Common myeloid progenitor, CD34-positive (primary cell): ENCODE measurements around the gene NUBPL.

Experiments
- CTCF ChIA-PET: fragments of 350-600 bp; sonication (Branson Sonifier 250); formaldehyde crosslinking; loops from one replicate; lab custom pipeline; 2021; ENCODE audit warnings: antibody characterized with exemption; lab: Charles Lee
- POLR2A ChIA-PET: fragments of 350-600 bp; sonication (Branson Sonifier 250); formaldehyde crosslinking; loops from one replicate; lab custom pipeline; 2021; ENCODE audit warnings: antibody characterized with exemption; lab: Charles Lee
- DNase-seq, 3 donors: peaks; one replicate each; pipeline versions ENCODE4 v3.0.0 to v3.0.0-alpha.2; 2013
- H3K27ac ChIP-seq, 2 experiments: 1 replicate in 1 of 2; 2 replicates in 1 of 2; pipeline ENCODE4 v1.7.0; 2013; ENCODE audit warnings: inconsistent platforms in 2 of 2, low read length in 2 of 2, mild to moderate bottlenecking in 2 of 2, low read depth in 1 of 2, moderate library complexity in 1 of 2; ENCODE audit not compliant: severe bottlenecking in 2 of 2, insufficient read depth in 1 of 2, poor library complexity in 1 of 2
- H3K27me3 ChIP-seq, 5 experiments: replicated peaks in 2 of 5; 1 replicate in 3 of 5; 2 replicates in 2 of 5; pipeline versions ENCODE4 v1.6.1 to v1.7.0; 2013; ENCODE audit warnings: low read length in 4 of 5, mild to moderate bottlenecking in 2 of 5, moderate library complexity in 2 of 5, inconsistent platforms in 1 of 5; ENCODE audit not compliant: insufficient read depth in 5 of 5, control insufficient read depth in 4 of 5
- H3K36me3 ChIP-seq, 4 experiments: 1 replicate in 2 of 4; 2 replicates in 2 of 4; pipeline versions ENCODE4 v1.6.1 to v1.7.0; 2013; ENCODE audit warnings: low read length in 3 of 4, control low read depth in 1 of 4, mild to moderate bottlenecking in 1 of 4; ENCODE audit not compliant: control insufficient read depth in 4 of 4, insufficient read depth in 4 of 4
- H3K4me1 ChIP-seq, 4 experiments: 1 replicate in 3 of 4; 2 replicates in 1 of 4; pipeline versions ENCODE4 v1.6.1 to v1.7.1; 2013; ENCODE audit warnings: low read length in 3 of 4, mild to moderate bottlenecking in 3 of 4, control low read depth in 1 of 4, inconsistent platforms in 1 of 4, moderate library complexity in 1 of 4; ENCODE audit not compliant: control insufficient read depth in 4 of 4, insufficient read depth in 4 of 4; ENCODE audit errors: control extremely low read depth in 1 of 4
- H3K4me3 ChIP-seq, 7 experiments: 1 replicate in 4 of 7; 2 replicates in 3 of 7; pipeline versions ENCODE4 v1.5.1 to v1.7.0; 2013; ENCODE audit warnings: mild to moderate bottlenecking in 7 of 7, low read length in 6 of 7, moderate library complexity in 6 of 7, inconsistent platforms in 2 of 7, low read depth in 2 of 7, control low read depth in 1 of 7; ENCODE audit not compliant: insufficient read depth in 4 of 7, control insufficient read depth in 1 of 7; ENCODE audit errors: extremely low read depth in 1 of 7
- H3K9me3 ChIP-seq, 5 experiments: 1 replicate in 4 of 5; 2 replicates in 1 of 5; pipeline versions ENCODE4 v1.6.1 to v1.7.1; 2013; ENCODE audit warnings: low read length in 4 of 5, mild to moderate bottlenecking in 2 of 5, inconsistent platforms in 1 of 5, low read depth in 1 of 5, moderate library complexity in 1 of 5; ENCODE audit not compliant: control insufficient read depth in 4 of 5, insufficient read depth in 2 of 5; ENCODE audit errors: control extremely low read depth in 1 of 5
- WGBS: methylation state at CpG from one replicate; pipeline ENCODE4 v1.1.5; 2013; ENCODE audit not compliant: insufficient coverage; 5-methylcytosine and 5-hydroxymethylcytosine counted together

NUBPL gene

DNA sequence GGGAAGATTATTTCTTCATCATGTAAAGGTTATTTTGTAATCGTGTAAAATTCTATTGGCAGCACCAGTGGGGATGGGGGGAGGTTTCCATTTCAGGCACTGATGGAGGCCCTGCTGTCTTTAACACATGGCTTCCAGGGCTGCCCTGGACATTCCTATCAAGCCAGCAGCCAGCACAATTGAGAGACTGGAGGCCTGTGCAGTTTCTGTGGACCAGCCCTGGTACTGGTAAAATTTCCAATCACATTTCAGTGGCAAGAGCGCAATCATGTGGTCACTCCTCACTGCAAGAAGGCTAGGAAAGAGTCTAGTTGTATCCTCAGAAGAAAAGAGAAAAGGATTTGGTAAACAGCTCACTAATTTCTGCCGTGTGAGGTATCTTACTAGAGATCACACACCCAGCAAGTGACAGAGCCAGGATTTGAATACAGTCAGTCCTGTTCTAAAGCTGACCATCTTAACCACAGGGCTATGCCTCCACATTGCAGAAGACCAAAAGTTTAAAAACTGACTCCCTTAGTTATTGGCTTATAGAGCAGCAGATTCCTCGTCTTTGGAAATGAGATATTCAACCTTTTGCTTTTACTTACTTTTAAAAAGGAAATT lies 336.5 kb downstream of the NUBPL start:
- Histone ChIP-seq H3K27ac (no peak overlapping the region), H3K4me1 (no peaks in the 10 kb centered on the region), H3K27me3 (no peaks in the 10 kb centered on the region), H3K36me3 (no peaks in the 10 kb centered on the region), H3K9me3 (no peaks in the 10 kb centered on the region), H3K4me3 (no peak overlapping the region)
- WGBS, result 92% methylated on average over 2 of the region's 4 CpGs
- CTCF ChIA-PET, result no interaction called here
- POLR2A ChIA-PET, result no interaction called here
- no peak for DNase-seq

DNA sequence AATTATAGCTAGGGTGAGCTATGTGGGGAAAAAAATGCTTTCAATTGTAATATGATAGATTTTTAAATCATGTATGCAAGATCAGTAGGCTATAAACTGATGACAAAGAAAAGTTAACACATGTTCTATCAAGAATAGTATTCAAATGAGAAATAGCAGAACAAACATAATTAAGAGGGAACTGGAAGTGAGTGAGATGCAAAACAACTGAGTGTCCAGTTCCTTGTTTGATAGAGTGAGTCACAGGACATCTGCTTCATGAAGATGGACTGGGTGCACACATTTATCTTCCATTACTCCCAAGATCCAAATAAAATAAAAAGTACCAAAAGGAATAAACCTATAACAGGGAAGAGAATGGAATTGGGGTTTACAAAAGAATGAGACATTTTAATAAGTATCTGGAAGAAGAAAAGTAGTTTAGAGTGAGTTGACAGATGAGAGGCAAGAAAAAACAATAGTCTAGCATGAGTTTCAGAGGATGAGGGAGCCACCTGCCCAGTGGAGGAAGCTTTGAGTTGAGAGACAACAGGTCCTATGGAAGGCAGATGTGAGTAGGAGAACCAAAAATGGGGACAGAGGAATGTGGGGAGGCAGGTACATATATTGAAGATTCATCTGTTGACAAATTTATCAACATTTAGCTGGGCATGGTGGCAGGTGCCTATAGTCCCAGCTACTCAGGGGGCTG lies 337.8 kb downstream of the NUBPL start:
- Histone ChIP-seq H3K27me3 (no peaks in the 10 kb centered on the region), H3K27ac (no peak overlapping the region), H3K4me3 (no peak overlapping the region), H3K9me3 (no peaks in the 10 kb centered on the region), H3K36me3 (no peaks in the 10 kb centered on the region), H3K4me1 (no peaks in the 10 kb centered on the region)
- DNase-seq, result no peak
- ChIA-PET CTCF (no interaction called here), POLR2A (no interaction called here)

DNA sequence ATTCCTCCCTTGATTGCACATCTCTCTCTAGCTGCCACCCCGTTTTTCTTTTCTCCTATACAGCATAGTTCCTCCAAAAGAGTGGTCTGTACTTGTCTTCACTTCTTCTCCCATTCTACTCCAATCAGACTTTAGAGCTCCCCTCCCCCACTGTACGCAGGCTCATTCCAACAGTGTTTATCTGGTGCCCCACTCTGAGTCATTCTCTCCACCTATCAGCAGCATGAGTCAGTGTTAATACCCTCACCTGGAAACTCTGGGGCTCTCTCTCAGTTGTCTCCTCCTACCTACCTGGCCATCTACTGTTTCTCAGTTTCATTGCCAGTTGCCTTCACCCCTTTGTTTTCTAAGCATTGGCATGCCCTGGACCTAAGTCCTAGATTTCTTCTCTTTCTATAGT lies 340.8 kb downstream of the NUBPL start:
- ChIA-PET CTCF (no interaction called here), POLR2A (no interaction called here)
- Histone ChIP-seq H3K27ac (no peak overlapping the region), H3K4me3 (no peak overlapping the region), H3K9me3 (peaks cover 0 to 2% (median 0%) of the 10 kb centered on the region in 5 experiments), H3K36me3 (no peaks in the 10 kb centered on the region), H3K27me3 (no peaks in the 10 kb centered on the region), H3K4me1 (no peaks in the 10 kb centered on the region)
- no peak for DNase-seq
- 93% methylated on average over 2 of the region's 2 CpGs for WGBS

GRCh38 chr14:31902945-31903646 lies 341.9 kb downstream of the NUBPL start:
- 100% methylated on average over 2 of the region's 6 CpGs for WGBS
- POLR2A ChIA-PET, result no interaction called here
- H3K9me3 ChIP-seq, result peaks cover 0 to 2% (median 0%) of the 10 kb centered on the region in 5 experiments

DNA sequence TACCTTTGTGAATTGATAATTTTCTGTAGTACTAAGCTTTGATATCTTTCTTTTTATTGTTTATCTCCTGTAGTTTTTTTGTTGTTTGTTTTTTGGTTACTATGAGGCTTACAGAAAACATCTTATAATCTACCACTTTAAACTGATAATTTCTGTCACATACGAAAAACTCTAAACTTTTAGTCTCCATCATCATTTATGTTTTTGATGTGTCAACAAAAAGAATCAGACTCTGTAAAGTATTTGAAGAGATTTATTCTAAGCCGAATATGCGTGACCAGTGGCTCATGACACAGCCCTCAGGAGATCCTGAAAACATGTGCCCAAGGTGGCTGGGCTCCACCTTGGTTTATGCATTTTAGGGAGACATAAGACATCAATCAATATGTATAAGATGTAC lies 348.8 kb downstream of the NUBPL start:
- ChIA-PET CTCF (no interaction called here), POLR2A (no interaction called here)
- Histone ChIP-seq H3K27me3 (no peaks in the 10 kb centered on the region), H3K36me3 (no peaks in the 10 kb centered on the region), H3K9me3 (peaks cover 0 to 22% (median 3%) of the 10 kb centered on the region in 5 experiments), H3K4me1 (no peaks in the 10 kb centered on the region), H3K27ac (no peak overlapping the region), H3K4me3 (no peak overlapping the region)
- no CpG with 5 or more reads among the region's 3 CpGs for WGBS
- no peak for DNase-seq

More at GRCh38 chr14:31902945-31903646, 341.9 kb downstream of the NUBPL start:
- no peaks in the 10 kb centered on the region for H3K4me1 ChIP-seq
- DNase-seq, result no peak
- no peaks in the 10 kb centered on the region for H3K27me3 ChIP-seq
- H3K4me3 ChIP-seq, result no peak overlapping the region
- no peak overlapping the region for H3K27ac ChIP-seq
- no peaks in the 10 kb centered on the region for H3K36me3 ChIP-seq
- CTCF ChIA-PET, result no interaction called here
